GF-D8 (cell line): ENCODE data around the gene TMEM186.
"Not testable (repeated sequence)": the region's sequence is repeated elsewhere in the genome, so short reads cannot be mapped to it uniquely, and the experiment has no call there.

ENCODE experiments used
- DNase-seq: peaks from one replicate; lab custom pipeline; 2025; lab: John Stamatoyannopoulos, UW

The TMEM186 gene, protein sequence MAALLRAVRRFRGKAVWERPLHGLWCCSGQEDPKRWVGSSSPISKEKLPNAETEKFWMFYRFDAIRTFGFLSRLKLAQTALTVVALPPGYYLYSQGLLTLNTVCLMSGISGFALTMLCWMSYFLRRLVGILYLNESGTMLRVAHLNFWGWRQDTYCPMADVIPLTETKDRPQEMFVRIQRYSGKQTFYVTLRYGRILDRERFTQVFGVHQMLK

DNA sequence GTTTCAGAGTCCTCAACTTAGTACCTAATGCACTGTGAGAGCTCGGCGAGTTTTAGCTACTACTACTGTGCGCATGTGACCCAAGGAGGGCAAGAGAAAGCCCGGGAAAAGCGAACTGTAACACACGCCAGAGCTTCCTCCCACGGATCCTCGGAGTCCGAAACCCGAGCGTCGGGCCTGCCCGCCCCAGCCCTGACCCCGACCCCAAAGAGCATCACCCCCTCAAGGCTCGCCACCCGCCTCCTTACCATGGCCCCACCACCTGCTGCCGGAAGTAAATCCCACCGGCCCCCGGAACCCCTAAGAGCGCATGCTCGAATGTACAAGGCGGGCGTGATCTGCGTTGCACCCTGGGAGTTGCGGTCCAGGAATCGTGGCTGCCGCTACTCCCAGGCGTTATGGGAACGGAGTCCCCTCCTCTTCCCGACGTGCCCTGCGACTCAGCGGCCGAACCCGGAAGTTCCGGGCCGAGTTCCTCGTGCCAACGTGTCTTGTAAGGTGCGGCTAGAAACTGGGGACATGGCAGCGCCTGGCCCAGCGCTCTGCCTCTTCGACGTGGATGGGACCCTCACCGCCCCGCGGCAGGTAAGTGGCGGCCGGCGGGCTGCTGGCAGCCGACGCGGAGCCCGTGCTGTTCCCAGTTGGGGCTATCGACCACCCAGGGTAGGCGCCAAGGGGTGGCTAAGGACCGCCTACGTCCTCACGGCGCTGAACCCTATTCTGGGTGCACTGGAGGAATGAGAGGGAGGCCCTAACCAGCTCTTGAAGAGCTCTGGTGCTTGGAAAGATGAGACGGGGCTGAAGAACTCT lies at the start of gene TMEM186, which contains the start of gene PMM2:
TSS of gene TMEM186 (minus strand) at position 276 of the 810 bp plus-strand sequence. CDS start at position 251, 25 bp downstream.
TSS of gene PMM2 (plus strand) at position 476 of the 810 bp plus-strand sequence. CDS start at position 520, 44 bp downstream.
- peak; percentile 90 for DNase-seq

DNA sequence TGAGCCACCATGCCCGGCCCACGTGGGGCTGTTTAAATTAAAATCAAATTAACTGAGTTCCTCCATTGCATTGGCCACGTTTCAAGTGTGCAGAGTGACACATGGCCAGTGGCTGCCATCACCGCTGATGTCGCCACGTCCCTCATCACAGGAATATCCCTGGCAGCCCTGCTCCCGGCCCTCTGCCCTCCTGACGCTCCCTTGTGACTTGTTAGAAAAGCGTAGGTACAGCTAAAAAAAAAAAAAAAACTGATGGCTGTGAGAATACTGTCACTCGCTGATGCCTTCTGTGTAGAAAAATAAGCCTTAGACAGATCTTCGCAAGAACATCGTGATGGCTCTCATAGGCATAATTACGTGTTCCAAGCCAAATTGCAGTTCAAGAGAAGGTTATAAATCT lies 49.7 kb upstream of the TMEM186 start:
- no peak for DNase-seq

DNA sequence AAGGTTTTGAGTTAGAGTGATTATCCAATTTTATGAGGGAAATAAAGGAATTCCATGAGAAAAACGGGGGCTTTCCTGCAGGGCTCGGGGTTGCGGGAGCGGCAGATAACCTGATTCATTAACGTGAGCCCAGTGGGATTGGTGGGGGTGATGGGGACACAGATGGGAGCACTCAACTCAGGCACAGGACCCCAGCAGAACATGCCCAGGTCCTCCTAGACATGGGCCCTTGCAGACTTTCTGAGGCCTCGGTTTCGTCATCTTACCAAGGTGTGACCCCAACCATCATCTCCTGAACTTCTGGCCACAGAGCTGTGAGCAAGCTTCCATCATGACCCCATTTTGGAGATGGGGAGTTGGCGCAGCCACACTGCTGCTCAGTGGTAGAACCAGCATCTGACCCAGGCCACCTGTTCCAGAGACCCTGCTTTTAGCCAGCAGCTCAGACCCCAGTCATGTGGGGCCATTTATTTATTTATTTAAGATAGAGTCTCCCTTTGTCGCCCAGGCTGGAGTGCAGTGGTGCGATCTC lies 49.0 kb upstream of the TMEM186 start:
- DNase-seq: no peak

DNA sequence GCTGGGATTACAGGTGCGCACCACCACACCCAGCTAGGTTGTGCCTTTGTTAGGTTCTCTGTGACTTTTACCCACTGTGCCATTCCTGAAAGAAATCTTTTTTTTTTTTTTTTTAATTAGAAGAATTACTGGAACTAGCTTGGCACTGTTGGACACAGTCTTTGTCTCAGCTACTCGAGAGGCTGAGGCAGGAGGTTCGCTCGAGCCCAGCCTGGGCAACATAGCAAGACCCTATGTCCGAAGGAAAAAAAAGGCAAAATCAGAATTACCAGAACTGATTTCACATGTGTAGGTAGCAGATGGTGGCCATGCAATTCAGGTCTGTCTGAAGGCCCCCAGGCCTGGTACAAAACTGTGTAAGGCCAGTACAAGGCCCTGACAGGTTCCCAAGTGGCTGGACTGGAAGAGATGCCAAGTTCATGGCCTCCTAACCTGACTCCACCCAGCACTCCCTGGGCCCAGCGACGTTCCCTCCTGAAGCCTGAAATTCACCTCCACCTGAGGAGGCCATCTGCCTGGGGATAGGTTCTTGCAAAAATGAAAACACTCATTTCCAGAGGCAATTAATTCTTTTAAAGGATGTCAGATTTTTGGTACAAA lies 48.4 kb upstream of the TMEM186 start:
- DNase-seq: no peak

DNA sequence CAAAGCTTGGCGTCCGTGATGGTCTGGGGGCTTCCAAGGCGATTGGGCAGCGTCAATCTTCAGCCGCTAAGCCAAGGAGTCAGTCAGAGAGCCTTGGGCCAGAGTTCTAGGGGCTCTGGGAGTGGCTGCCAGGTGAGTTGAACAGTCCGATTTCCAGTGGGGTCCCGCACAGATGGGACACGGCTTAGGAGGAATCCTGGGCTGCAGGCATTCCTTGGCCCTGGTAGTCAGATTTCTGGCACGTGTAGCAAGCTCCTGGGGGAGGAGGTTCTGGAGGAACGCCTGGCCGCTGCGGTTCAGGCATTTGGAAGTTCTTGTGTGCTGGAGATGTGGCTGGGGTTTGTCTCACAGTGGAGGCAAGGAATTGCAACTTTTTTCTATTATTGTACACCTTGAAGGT lies 45.9 kb upstream of the TMEM186 start:
- not testable (repeated sequence) for DNase-seq

DNA sequence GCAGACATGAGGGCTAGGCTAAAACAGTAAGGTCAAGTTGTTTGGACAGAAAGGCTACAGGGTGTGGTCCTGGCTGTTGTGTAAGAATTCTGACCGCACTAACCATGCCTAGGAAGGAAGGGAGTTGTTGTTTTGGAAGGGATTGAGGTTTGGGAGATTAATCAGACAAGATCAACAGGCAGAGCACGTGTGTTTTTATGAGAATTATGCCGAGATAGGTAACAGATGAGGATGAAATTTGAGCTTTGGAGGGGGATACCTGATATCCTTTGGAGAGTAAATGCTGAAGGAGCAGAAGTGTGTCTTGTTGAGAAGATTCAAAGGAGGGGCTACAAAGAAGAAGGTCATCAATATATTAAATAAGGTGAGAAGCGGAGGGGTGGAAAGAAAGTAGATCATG lies 44.6 kb upstream of the TMEM186 start:
- DNase-seq: not testable (repeated sequence)

DNA sequence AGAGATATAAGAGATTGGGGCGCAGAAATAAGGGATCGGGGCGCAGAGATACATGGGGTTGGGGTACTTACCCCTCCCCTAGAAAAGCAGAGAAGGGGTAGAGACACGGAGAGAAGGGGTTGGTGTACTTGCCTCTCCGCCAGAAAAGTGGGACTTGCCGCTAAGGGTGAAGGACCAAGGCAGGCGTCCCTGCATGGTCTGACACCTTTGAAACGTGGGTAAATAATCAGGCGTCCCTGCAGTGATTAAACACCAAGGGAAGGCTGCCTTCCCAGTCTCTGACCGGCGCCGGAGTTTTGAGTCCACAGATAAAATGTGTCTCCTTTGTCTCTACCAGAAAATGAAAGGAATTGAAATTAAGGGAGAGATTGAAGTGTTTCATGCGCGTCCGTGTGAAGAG lies 40.2 kb upstream of the TMEM186 start:
- not testable (repeated sequence) for DNase-seq

DNA sequence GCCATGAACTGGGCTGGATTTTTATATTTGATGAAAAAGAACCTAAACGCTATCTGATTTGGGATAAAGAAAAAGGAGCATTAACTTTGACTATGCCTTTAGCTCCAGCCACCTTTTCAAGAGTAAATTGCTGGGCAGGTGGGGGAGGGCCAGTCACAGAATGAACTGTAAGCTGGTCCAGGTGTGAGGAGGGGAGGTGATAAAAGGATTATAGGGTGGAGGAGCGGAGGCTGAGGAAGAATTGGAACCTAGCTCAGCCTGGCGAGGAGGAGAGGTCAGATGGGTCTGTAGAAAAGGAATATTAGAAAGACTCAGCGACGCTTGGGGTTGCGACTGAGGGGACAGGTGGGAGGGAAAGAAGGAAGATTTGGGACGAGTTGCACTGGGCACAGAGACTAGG lies 39.4 kb upstream of the TMEM186 start:
- not testable (repeated sequence) for DNase-seq

DNA sequence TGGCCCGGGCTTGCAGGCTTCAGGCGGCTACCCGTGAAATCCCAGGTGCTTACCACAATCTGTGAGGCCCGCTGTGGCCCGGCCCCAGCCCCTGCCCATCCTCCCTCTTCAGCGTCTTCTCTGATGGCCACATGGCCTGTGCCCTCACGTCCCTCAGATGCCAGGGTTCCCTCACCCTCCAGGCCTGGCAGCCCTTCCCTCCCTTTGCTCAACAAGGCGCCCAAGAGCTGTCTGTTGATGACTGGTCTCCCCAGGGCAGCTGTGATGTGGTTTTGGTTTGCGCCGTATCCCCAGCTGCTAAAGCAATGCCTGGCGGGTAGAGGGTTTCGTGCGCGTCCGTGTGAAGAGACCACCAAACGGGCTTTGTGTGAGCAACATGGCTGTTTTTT lies 35.3 kb upstream of the TMEM186 start:
- no peak for DNase-seq

DNA sequence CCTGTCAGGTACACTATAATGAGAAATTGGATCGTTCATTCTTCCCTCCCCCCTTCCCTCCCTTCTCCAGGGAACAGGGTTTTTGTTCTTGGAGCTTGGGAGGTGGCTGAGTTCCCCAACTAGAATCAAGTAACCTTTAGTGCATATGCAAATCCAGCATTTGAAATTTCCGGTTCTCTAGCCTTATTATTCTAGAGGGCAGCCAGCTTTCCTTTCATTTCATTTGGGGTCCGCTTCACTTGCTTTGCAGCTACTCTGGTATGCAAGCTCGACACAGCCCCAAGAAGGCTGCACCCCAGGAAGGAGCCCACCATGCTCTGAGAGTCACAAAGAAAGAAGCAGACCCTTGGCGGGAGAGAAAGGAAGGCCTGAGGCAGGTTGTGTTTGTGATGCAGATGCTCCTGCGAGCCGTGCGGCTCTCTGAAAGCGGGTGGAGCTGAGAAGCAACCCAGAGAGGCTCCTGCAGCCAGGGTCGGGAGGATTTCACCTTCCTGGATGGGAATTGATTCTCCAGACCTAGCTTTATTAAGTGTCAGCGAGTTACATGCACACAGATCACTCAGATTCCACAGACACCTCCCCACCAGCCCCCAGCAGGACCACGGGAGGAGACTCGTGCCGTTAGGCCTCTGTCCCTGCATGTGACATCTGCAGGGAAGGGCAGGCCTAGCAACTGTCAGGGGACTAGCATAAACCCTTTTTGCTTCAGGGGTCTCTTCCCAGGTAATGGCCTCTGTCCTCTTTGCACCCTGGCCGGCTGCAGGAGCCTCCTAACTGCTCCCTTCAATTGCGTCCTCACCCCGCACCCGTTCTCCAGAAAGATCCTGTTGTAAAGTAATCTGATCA lies 34.7 kb upstream of the TMEM186 start:
- DNase-seq: no peak

DNA sequence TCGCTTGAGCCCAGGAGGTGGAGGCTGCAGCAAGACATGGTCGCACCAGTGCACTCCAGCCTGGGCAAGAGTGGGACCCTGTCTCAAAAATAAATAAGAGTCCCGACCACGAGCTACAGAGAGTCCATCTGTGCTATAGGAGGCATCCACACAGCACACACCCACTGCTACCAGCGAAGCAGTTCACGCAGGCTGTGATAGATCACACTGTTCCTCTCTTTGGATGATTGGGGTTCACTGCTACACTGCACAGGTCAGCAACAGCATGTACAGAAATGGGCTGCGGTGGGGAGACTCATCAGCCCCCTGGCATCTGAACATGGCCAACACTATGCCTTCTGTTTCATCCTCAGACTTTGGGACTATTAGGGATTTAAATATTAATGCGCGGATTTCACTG lies 34.0 kb upstream of the TMEM186 start:
- DNase-seq: no peak

DNA sequence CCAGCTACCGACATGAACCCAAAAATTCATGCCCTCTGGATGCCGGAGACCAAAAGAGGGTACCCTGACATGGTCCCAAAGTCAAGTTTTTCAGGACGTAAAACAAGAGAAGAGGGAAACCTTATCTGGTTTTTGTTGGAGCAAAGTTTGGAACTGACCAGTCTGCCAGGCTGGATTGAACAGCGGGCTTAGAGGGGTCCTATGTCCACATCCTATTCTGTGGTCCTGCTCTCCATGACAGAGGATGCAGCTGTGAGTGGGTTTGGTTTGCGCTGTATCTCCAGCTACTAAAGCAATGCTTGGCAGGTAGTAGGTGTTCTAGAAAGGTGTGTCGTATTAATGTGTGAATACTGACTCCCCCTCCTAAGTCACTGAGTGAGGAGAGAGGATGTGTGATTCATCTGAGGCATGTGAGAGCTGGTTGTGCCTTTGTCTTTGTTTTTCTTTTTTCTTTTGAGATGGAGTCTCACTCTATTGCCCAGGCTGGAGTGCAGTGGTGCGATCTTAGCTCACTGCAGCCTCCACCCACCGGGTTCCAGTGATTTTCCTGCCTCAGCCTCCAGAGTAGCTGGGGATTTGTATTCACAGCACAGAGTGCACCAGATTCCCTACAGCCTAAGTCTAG lies 31.2 kb upstream of the TMEM186 start:
- DNase-seq: no peak

DNA sequence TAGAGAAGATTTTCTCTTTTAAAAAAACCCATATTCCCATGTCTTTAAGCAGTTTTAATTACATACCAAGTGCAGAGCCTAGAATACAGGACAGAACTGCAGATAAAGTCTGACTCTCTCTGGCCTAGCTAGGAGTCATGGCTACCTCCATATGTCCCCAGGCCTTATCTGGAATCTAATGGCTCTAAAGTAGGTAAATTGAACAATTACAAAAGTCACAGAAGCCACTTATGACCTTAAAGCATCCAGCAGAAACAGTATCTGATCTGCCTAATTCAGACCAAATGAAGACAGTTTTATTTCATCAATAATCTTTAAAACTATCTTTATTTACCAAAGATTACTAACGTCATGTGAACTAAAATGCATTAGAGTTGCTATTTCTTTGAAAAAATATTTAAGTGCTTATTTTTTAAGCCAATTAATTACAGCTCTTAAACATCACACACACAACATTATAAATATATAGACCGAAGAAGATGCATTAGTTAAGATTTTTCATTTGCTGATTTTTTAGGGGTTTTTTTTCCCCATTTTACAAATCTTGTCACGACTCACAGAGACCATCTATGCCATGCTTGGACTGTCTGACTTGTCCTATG lies 28.9 kb upstream of the TMEM186 start:
- no peak for DNase-seq

DNA sequence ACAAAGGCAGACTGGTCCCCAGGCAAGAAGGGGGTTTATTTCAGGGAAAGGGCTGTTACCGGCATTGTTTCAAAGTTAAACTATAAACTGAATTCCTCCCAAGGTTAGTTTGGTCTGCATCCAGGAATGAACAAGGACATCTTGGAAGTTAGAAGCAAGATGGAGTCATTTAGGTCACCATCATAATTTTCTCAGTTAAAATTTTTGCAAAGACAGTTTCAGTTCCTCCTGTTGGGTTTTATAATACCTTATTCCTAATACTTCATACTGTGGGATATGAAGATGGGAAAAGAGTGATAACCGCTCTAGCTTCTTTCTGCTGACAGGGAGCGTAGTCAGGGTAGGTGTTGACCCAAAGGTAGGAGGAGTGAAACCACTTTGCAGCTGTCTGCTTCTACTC lies 25.0 kb upstream of the TMEM186 start:
- DNase-seq: no peak

DNA sequence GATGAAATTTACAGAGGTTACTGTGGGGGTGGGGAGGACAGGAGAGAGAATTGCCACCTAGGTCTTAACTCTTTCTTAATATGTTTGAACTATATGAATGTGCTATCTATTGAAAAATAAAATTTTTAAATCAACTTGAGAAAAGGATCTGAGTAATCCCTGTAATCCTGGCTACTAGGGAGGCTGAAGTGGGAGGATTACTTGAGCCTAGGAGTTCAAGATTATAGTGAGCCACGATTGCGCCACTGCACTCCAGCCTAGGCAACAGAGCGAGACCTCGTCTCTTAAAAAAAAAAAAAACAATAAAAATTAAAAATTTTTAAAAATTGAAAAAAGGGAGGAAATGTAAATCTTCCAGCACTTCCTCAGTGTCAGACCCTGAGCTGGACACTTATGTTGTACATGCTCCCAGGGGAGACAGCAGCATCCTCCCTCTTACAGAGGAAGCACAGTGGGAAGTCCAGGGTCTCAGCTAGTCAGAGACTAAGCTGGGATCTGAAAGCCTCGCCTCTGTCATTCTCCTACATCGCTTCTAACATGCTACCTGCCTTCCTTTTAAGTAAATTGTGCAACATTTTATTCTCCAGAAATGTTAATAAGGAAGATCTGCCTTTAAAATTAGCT lies 22.1 kb upstream of the TMEM186 start:
- no peak for DNase-seq

DNA sequence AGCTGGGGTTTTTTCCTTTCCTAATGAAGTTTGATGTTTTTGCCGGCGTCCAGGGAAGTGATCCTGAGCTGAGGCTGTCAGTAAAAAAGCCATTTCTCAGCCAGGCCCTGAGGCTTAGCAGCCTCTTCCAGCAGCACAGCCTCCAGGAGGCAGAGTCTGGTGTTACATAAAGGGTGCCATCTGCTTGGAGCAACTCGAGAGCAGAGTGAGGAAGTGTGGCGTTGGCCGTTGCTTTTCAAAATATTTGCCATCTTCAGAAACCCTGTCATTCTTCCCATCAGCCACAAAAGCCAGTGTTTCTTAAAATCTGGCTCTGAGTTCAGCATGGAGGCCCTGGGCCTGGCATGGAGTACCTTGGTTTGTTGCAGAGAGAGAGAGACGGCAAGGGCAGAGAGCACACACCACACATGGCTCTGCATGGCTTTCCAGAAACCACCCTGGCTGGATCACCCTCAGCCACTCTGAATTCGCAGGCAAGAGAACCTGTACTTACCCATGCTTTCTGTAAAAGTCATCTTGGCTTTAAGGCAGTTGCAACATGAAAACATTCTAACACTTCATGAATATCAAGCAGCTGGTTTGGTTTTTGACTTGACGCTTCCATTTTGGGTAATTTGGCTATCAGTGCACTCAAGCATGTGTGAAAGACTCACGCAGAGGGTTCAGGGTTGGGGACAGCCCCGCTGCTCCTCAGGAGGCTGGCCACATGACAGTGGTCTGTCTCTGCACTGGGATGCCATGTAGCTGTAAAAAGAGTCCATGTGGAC lies 21.2 kb upstream of the TMEM186 start:
- DNase-seq: no peak

DNA sequence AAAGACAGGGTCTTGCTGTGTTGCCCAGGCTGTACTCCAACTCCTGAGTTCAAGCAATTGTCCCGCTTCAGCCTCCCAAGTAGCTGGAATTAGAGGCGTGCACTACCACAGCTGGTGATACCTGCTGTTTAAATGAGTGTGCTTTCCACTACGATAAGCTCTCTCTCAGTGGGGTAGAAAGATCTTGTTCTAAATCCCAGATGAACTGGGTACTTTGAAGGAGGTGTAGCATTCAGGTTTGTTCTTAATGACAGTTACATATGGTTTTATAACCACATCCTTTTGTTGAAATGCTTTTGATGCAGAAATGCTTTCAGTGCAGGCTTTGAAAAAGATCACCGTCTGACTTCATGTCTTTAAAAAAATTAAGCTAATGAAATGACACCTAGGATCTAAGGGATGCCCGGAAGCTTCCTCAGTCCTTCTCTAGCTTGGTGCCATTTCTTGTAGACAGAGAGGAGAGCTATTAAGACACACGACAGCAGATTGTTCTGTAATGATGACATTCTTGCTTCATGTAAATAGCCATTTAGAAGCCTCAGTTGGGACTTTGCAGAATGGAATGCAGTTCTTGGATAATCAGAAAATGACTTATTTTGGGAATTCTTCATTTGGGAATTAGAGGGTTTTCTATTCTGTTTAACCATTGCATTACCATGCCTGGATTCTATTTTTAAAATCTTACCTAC lies 19.7 kb upstream of the TMEM186 start:
- DNase-seq: no peak

DNA sequence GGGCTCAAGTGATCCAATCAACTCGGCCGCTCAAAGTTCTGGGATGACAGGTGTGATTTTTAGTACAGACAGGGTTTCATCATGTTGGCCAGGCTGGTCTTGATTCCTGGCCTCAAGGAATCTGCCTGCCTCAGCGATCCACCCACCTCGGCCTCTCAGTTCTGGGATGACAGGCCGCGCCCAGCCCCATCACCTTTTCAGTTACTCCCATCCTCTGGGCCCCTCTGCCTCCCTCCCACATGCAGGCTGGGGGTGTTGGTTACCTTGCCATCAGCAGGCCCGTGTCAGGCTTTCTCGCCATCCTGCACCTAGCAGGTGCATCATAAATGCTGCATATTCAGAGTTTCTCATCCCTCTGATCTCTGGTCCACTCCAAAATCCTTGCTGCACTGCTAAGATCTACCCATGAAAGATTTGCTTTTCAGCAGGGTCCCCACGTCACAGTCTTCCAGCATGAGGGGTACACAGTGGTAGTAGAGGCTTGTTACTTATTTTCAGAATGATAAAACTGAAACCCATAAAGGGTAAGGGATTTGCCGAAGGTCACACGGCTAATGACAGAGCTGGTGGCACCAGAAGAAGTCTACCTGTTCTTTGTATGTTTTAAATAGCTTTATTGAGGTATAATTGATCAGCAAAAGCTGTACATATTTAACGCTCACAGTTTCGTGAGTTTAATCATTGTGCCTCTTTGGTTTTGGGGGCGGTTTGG lies 16.8 kb upstream of the TMEM186 start:
- no peak for DNase-seq
